Endothelial cell of umbilical vein (primary cell): ENCODE results near the gene MATR3. TPM values are rescaled to one million over a fixed set of nuclear protein-coding genes. Genes with fewer than 3 reads are reported as not detected.

Experiments
- BruUV-seq: library from RNA; stranded (reverse); fragments of 400-500 nt; replicated peaks from 2 replicates; lab custom pipeline; 2021; lab: Mats Ljungman, UMichigan
- CTCF ChIA-PET: fragments of 300-600, 350-600 bp; sonication (Branson Sonifier 250); formaldehyde crosslinking; loops from one replicate; lab custom pipeline; 2021; ENCODE audit warnings: antibody characterized with exemption, inconsistent platforms; lab: Charles Lee
- POLR2A ChIA-PET: fragments of 300-600, 350-600 bp; sonication (Branson Sonifier 250); formaldehyde crosslinking; loops from one replicate; lab custom pipeline; 2021; ENCODE audit warnings: antibody characterized with exemption, inconsistent platforms; lab: Charles Lee
- DNase-seq: peaks from one replicate; pipeline ENCODE4 v3.0.0-alpha.2; 2011; ENCODE audit warnings: low read depth, low spot score
- FAIRE-seq: peaks from 2 replicates; lab custom pipeline; 2011; peaks lifted over from hg19 to GRCh38; lab: Jason Lieb, UNC
- H2AFZ ChIP-seq: 2 replicates; pipeline ENCODE4 v1.6.0; 2012; ENCODE audit warnings: low read depth, low read length, control low read depth, inconsistent platforms
- H3K27ac ChIP-seq: 2 replicates; pipeline ENCODE4 v1.5.1; 2011; ENCODE audit warnings: low read depth, mild to moderate bottlenecking, control low read depth, low read length, moderate library complexity; ENCODE audit not compliant: insufficient read depth
- H3K27me3 ChIP-seq, 2 experiments: 2 replicates each; pipeline versions ENCODE4 v1.6.0 to v1.6.1; 2011; ENCODE audit warnings: low read length in 2 of 2, mixed read lengths in 1 of 2; ENCODE audit not compliant: control insufficient read depth in 2 of 2, insufficient read depth in 2 of 2
- H3K36me3 ChIP-seq, 2 experiments: 2 replicates in 1 of 2; 3 replicates in 1 of 2; pipeline ENCODE4 v1.5.1; 2011; ENCODE audit warnings: low read length in 2 of 2, mild to moderate bottlenecking in 1 of 2, moderate library complexity in 1 of 2; ENCODE audit not compliant: control insufficient read depth in 2 of 2, insufficient read depth in 2 of 2; ENCODE audit errors: extremely low read depth in 1 of 2
- H3K4me1 ChIP-seq: 3 replicates; pipeline ENCODE4 v1.5.1; 2011; ENCODE audit warnings: mild to moderate bottlenecking, low read length; ENCODE audit not compliant: control insufficient read depth, insufficient read depth; ENCODE audit errors: extremely low read depth
- H3K4me2 ChIP-seq: 2 replicates; pipeline ENCODE4 v1.6.1; 2011; ENCODE audit warnings: low read length, control low read depth, mixed read lengths; ENCODE audit not compliant: insufficient read depth
- H3K4me3 ChIP-seq, 3 experiments: fragments of 200-600 bp in 1 of 3; sonication (generic), shearing (Covaris generic) in 1 of 3; replicated peaks in 1 of 3; 2 replicates each; pipeline ENCODE4 v1.5.1; 2011 to 2016; ENCODE audit warnings: control low read depth in 3 of 3, low read length in 3 of 3, mild to moderate bottlenecking in 2 of 3, inconsistent platforms in 1 of 3, low read depth in 1 of 3, moderate library complexity in 1 of 3; ENCODE audit not compliant: insufficient read depth in 1 of 3
- H3K79me2 ChIP-seq: 2 replicates; pipeline ENCODE4 v1.6.0; 2012; ENCODE audit warnings: low read length, inconsistent platforms; ENCODE audit not compliant: control insufficient read depth, insufficient read depth
- H3K9ac ChIP-seq: replicated peaks from 2 replicates; pipeline ENCODE3; 2011; ENCODE audit warnings: low read length, control low read depth; ENCODE audit not compliant: insufficient read depth; ENCODE audit errors: extremely low read depth
- H3K9me1 ChIP-seq: replicated peaks from 3 replicates; pipeline ENCODE4 v1.6.0; 2011; ENCODE audit warnings: mild to moderate bottlenecking, low read length; ENCODE audit not compliant: control insufficient read depth, insufficient read depth; ENCODE audit errors: extremely low read depth
- H3K9me3 ChIP-seq: replicated peaks from 2 replicates; pipeline ENCODE4 v1.5.1; 2012; ENCODE audit warnings: low read length, inconsistent platforms; ENCODE audit not compliant: control insufficient read depth, insufficient read depth
- H4K20me1 ChIP-seq: replicated peaks from 2 replicates; pipeline ENCODE3; 2011; ENCODE audit warnings: mild to moderate bottlenecking, low read length; ENCODE audit not compliant: control insufficient read depth, insufficient read depth; ENCODE audit errors: extremely low read depth
- CTCF ChIP-seq, 2 donors: IDR thresholded peaks; 1 replicate in 1 of 2; 2 replicates in 1 of 2; pipeline ENCODE4 v1.5.1; 2011; ENCODE audit warnings: low read length in 2 of 2, mild to moderate bottlenecking in 2 of 2, moderate library complexity in 2 of 2, control low read depth in 1 of 2, inconsistent platforms in 1 of 2, low read depth in 1 of 2; ENCODE audit not compliant: insufficient read depth in 1 of 2; ENCODE audit errors: extremely low read depth in 1 of 2
- EZH2 ChIP-seq: IDR thresholded peaks from 2 replicates; pipeline ENCODE4 v1.6.1; 2012; ENCODE audit warnings: borderline replicate concordance, low read depth, mild to moderate bottlenecking, moderate library complexity, low read length, inconsistent platforms; ENCODE audit not compliant: severe bottlenecking
- FOS ChIP-seq: IDR thresholded peaks from 2 replicates; pipeline ENCODE4 v1.6.1; 2011; ENCODE audit warnings: mild to moderate bottlenecking, low read length, moderate library complexity, borderline replicate concordance; ENCODE audit not compliant: insufficient read depth
- GATA2 ChIP-seq: IDR thresholded peaks from 2 replicates; pipeline ENCODE4 v1.7.0; 2011; ENCODE audit warnings: low read depth, mild to moderate bottlenecking, moderate library complexity, mixed read lengths, low read length; ENCODE audit not compliant: insufficient read length, insufficient read depth
- JUN ChIP-seq: IDR thresholded peaks from 2 replicates; pipeline ENCODE4 v1.6.1; 2011; ENCODE audit warnings: borderline replicate concordance, low read depth; ENCODE audit not compliant: insufficient read length, insufficient read depth
- MAX ChIP-seq: IDR thresholded peaks from 2 replicates; pipeline ENCODE4 v1.6.1; 2011; ENCODE audit not compliant: insufficient read depth, insufficient read length
- MYC ChIP-seq: IDR thresholded peaks from one replicate; pipeline ENCODE4 v1.6.1; 2011; ENCODE audit warnings: mild to moderate bottlenecking, low read depth, low read length
- POLR2A ChIP-seq: IDR thresholded peaks from 2 replicates; pipeline ENCODE4 v1.6.1; 2012; ENCODE audit warnings: low read depth, mild to moderate bottlenecking, control low read depth, low read length
- POLR2AphosphoS5 ChIP-seq: IDR thresholded peaks from 2 replicates; pipeline ENCODE4 v1.6.1; 2012; ENCODE audit warnings: low read depth, mild to moderate bottlenecking, control low read depth, low read length, moderate library complexity; ENCODE audit not compliant: insufficient read depth
- dilution Hi-C: fragments of 300-500 bp; cut with MboI; formaldehyde crosslinking; loops from one replicate; pipeline ENCODE4 v1.15.0; 2019; ENCODE audit warnings: low sequenced_read_pairs; ENCODE audit not compliant: extremely low pct_ligation_motif_present
- intact Hi-C: fragments of 100-400 bp; cut with micrococcal nuclease; formaldehyde crosslinking; loops from one replicate; pipeline ENCODE4 v1.10.0; 2022
- polyA plus RNA-seq, 4 experiments: library from polyadenylated mRNA; depleted of rRNA in 3 of 4; stranded (reverse) in 3 of 4; unstranded in 1 of 4; fragments of >200 nt; gene quantifications; 2 replicates each; pipeline versions ENCODE4 v1.2.1 to v1.2.3, GENCODE V29; 2011 to 2012; ENCODE audit warnings: missing spikeins in 1 of 4
- total RNA-seq: library from RNA; stranded (reverse); gene quantifications from 2 replicates; pipeline ENCODE4 v1.2.3, GENCODE V29; 2021

MATR3 gene
- total and polyA plus RNA-seq, 2 donors (not counting 3 experiments of a cell fraction or from before 2014, with no cell fraction given), result 64.0 to 158 TPM

- DNase-seq, result no peak
- TF ChIP-seq EZH2 (no peak), POLR2A (no peak), MAX (no peak), MYC (no peak), POLR2AphosphoS5 (no peak), CTCF (IDR thresholded peaks at IDR 0.05; ENCODE audit: extremely low read depth in 1 of 2, insufficient read depth in 1 of 2, low read depth in 1 of 2, low read length in 2 of 2) (no peak), JUN (no peak), FOS (no peak), GATA2 (no peak)
- Histone ChIP-seq H3K9me3 (no peaks in the 10 kb centered on the region), H3K4me3 (no peak overlapping the region), H3K27ac (no peak overlapping the region), H3K27me3 (no peaks in the 10 kb centered on the region), H3K9ac (no peak overlapping the region), H3K36me3 (no peaks in the 10 kb centered on the region), H3K79me2 (peaks cover 100% of the 10 kb centered on the region), H3K9me1 (no peaks in the 10 kb centered on the region), H3K4me1 (peaks cover 8% of the 10 kb centered on the region), H4K20me1 (peaks cover 59% of the 10 kb centered on the region), H3K4me2 (no peak overlapping the region), H2AFZ (no peak overlapping the region)
- intact Hi-C loops, result no loop called here
- BruUV-seq, result no TSS peak
- dilution Hi-C loops, result no loop called here
- POLR2A ChIA-PET, result no interaction called here
- no peak for FAIRE-seq
- CTCF ChIA-PET, result interaction anchor here (0.7 to 1.2 kb wide), 3 partner anchors 9 to 62 kb away, joined by 3 read pairs; no protein-coding TSS in a partner anchor
These were observed 12.7 kb downstream of the MATR3 start for GRCh38 chr5:139306197-139306596.
